Measurements from ENCODE around the gene DOCK8.

DNA sequence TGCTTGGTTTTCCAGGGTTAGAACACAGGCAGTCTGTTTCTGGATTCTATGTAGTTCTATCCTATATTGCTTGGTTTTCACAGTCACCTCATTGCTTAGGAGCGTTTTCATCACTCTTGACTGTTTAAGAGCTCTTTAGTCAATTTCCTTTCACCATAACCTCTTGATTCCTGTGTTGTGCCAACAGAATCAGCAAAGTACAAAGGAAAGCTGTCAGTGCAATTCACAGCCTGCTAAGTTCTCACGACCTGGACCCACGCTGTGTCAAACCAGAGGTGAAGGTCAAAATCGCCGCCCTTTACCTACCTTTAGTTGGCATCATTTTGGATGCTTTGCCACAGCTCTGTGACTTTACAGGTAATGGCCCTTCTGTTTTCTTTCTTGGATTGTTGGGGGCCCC lies 199.9 kb downstream of the DOCK8 start:
- TF ChIP-seq, protein P1, sequence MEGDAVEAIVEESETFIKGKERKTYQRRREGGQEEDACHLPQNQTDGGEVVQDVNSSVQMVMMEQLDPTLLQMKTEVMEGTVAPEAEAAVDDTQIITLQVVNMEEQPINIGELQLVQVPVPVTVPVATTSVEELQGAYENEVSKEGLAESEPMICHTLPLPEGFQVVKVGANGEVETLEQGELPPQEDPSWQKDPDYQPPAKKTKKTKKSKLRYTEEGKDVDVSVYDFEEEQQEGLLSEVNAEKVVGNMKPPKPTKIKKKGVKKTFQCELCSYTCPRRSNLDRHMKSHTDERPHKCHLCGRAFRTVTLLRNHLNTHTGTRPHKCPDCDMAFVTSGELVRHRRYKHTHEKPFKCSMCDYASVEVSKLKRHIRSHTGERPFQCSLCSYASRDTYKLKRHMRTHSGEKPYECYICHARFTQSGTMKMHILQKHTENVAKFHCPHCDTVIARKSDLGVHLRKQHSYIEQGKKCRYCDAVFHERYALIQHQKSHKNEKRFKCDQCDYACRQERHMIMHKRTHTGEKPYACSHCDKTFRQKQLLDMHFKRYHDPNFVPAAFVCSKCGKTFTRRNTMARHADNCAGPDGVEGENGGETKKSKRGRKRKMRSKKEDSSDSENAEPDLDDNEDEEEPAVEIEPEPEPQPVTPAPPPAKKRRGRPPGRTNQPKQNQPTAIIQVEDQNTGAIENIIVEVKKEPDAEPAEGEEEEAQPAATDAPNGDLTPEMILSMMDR (IDR thresholded peaks at IDR 0.05) = no peak
- no peak for TF ChIP-seq POLR2A (IDR thresholded peaks at IDR 0.05)
